Activated CD8-positive, alpha-beta memory T cell treated with anti-CD3 and anti-CD28 coated beads for 4 hours (primary cell): ENCODE results near the gene CD55.

Experiments
- DNase-seq, 2 donors: peaks; one replicate each; pipeline ENCODE4 v3.0.0-alpha.2; 2020; ENCODE audit warnings: low read depth in 2 of 2

Gene CD55

GRCh38 chr1:207321079-207321789 is at the start of gene CD55:
Gene CD55 (plus strand): TSS chr1:207321678. CDS start chr1:207321766, 88 bp downstream.
- peak; percentile 97 to 99 for DNase-seq

GRCh38 chr1:207274882-207275281 is 46.6 kb upstream of the CD55 start:
- no peak for DNase-seq

- DNase-seq = no peak
These were observed 45.0 kb upstream of the CD55 start for GRCh38 chr1:207276465-207276864.

GRCh38 chr1:207277241-207277640 is 44.2 kb upstream of the CD55 start:
- DNase-seq = no peak

GRCh38 chr1:207279652-207280051 is 41.8 kb upstream of the CD55 start:
- DNase-seq = no peak

- no peak for DNase-seq
These were observed 40.8 kb upstream of the CD55 start for GRCh38 chr1:207280706-207281105.

- DNase-seq = no peak
These were observed 39.4 kb upstream of the CD55 start for GRCh38 chr1:207282058-207282457.

GRCh38 chr1:207282496-207283380 is 38.7 kb upstream of the CD55 start:
- no peak for DNase-seq

GRCh38 chr1:207283421-207283820 is 38.1 kb upstream of the CD55 start:
- DNase-seq = no peak

- no peak for DNase-seq
These were observed 37.1 kb upstream of the CD55 start for GRCh38 chr1:207284209-207284897.

GRCh38 chr1:207286786-207287468 is 34.6 kb upstream of the CD55 start:
- DNase-seq = no peak

GRCh38 chr1:207288315-207288714 is 33.2 kb upstream of the CD55 start:
- no peak for DNase-seq

- DNase-seq = no peak
These were observed 31.7 kb upstream of the CD55 start for GRCh38 chr1:207289756-207290155.

GRCh38 chr1:207291723-207292122 is 29.8 kb upstream of the CD55 start:
- DNase-seq = no peak

- no peak for DNase-seq
These were observed 23.3 kb upstream of the CD55 start for GRCh38 chr1:207298186-207298585.

GRCh38 chr1:207298636-207299398 is 22.7 kb upstream of the CD55 start:
- no peak for DNase-seq

- no peak for DNase-seq
These were observed 20.5 kb upstream of the CD55 start for GRCh38 chr1:207300970-207301369.

GRCh38 chr1:207302618-207303393 is 18.7 kb upstream of the CD55 start:
- no peak for DNase-seq

- DNase-seq = no peak
These were observed 16.6 kb upstream of the CD55 start for GRCh38 chr1:207304710-207305488.

- DNase-seq = no peak
These were observed 16.0 kb upstream of the CD55 start for GRCh38 chr1:207305489-207305873.
